ENCODE data around the gene BBS9. TPM values are rescaled to one million over a fixed set of nuclear protein-coding genes. Genes with fewer than 3 reads are reported as not detected.

Gene BBS9
- total and polyA plus RNA-seq, 7 donors, result 2.4 to 36.6 (median 30.5) TPM

DNA sequence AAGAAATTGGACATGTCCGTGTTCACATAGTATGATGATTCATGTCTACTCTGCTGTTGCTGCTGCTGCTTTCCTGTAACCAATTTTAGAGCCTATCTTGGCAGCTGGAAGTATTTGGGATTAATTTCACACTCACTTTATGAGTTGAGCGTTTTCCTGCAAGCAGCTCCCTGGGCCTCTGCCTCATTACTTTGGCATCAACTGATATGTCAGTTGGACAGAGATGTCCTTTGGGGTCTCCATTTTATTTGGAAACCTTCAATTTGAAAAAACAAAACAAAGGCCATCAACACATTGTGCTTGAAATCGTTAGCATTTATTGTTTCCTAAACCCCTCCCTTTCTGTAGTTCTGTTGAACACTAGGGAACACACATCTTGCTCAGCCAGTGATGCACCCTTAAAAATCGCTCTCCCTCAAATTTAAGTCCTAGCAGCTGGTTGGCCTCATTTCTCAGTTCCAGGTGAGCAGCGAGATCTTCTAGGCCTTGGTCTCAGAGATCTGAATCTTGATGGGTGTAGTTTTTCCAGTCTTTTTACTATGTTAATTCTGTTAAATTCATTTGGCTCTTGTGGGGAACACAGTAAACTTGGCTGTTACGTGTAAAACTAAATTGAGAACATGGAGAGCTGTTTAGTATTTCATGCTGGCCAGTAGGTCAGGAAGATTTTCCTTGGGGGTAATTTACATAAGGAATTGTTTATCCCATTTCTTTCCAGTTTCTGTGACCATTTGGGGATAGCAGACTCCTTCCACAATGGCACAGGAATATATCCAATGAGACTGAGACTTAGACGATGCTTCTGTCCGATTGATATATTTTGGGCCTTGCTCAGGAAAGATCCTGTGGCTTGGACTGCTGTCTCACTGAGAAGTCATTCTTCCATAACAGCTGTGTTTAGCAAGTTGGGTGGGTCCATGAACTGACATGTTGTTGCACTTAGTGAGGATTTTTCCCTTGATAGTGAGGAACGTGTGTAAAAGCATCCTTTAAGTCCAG lies 371.6 kb downstream of the BBS9 start:
- Histone ChIP-seq H3K9me3 (no peaks in the 10 kb centered on the region), H3K27ac (no peak overlapping the region), H3K4me1 (peaks cover 0 to 13% (median 3%) of the 10 kb centered on the region in 4 donors), H3K36me3 (no peaks in the 10 kb centered on the region), H3K27me3 (no peaks in the 10 kb centered on the region), H3K4me3 (no peak overlapping the region)
- intact Hi-C loops (cut with DNase I), result no loop called here
- DNase-seq, result no peak
- 79 to 81% methylated on average over 9 of the region's 9 CpGs for WGBS, 2 donors
- TF ChIP-seq POLR2A (IDR thresholded peaks at IDR 0.05), result no peak
- no peak for TF ChIP-seq POLR2AphosphoS5 (IDR thresholded peaks at IDR 0.05)
- no peak for TF ChIP-seq CTCF (IDR thresholded peaks at IDR 0.05)
- TF ChIP-seq EP300 (IDR thresholded peaks at IDR 0.05), result no peak

GRCh38 chr7:33503014-33503413 lies 373.6 kb downstream of the BBS9 start:
- H3K9me3 ChIP-seq, result no peaks in the 10 kb centered on the region
- H3K36me3 ChIP-seq, result no peaks in the 10 kb centered on the region
- no peaks in the 10 kb centered on the region for H3K27me3 ChIP-seq
- no peak for DNase-seq
- H3K4me3 ChIP-seq, result no peak overlapping the region
- H3K27ac ChIP-seq, result no peak overlapping the region
- intact Hi-C loops (cut with DNase I), result no loop called here
- 97% methylated on average over 9 of the region's 9 CpGs for WGBS, 2 donors
- TF ChIP-seq CTCF (IDR thresholded peaks at IDR 0.05) (no peak), EP300 (IDR thresholded peaks at IDR 0.05) (no peak), POLR2A (IDR thresholded peaks at IDR 0.05) (no peak), POLR2AphosphoS5 (IDR thresholded peaks at IDR 0.05) (no peak)
- peaks cover 0 to 13% (median 3%) of the 10 kb centered on the region in 4 donors for H3K4me1 ChIP-seq

DNA sequence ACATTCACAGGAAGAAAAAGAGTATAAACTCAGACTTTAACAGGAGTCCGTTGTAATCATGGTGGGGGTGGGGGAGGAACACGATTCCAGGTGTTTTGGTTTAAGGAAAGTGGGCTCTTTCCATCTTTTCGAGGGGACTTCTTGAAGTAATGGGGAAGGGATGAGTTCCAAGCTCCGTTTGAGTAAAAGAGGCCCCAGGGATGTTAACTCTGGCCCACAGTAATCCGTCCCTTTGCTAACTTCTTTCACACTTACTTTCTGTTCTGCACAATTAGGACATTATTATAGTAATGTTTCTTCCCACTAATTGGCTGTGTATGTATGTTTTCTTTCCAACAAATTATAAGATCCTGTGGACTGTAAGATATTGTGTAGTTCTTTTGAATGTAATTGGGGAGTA lies 374.4 kb downstream of the BBS9 start:
- Histone ChIP-seq H3K4me1 (peaks cover 0 to 13% (median 3%) of the 10 kb centered on the region in 4 donors), H3K9me3 (no peaks in the 10 kb centered on the region), H3K36me3 (no peaks in the 10 kb centered on the region), H3K4me3 (no peak overlapping the region), H3K27ac (no peak overlapping the region), H3K27me3 (no peaks in the 10 kb centered on the region)
- WGBS, 2 donors, result 78 to 81% methylated on average over 5 of the region's 5 CpGs
- DNase-seq, result no peak
- intact Hi-C loops (cut with DNase I), result no loop called here
- TF ChIP-seq CTCF (IDR thresholded peaks at IDR 0.05), result no peak
- no peak for TF ChIP-seq POLR2AphosphoS5 (IDR thresholded peaks at IDR 0.05)
- TF ChIP-seq POLR2A (IDR thresholded peaks at IDR 0.05), result no peak

DNA sequence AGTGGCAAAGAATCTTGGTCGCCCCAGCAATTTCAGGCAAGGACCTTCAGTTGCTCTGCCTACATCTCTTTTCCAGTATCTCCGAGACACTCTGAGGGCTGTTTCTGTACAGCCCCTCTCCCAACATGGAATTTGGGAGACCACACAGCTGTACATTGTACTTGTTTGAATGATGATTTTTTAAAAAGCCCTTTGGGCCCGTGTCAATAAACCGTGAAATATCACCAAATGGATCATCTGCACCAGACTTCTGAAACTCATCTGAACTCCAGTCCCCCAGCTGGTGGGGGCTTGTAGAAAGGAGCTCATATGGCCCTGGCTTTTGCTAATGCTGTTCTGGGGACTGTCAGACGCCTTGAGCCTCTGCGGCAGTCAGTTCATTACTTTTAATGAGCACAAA lies 374.9 kb downstream of the BBS9 start:
- no peak for DNase-seq
- no peaks in the 10 kb centered on the region for H3K36me3 ChIP-seq
- H3K4me1 ChIP-seq, result peaks cover 0 to 13% (median 3%) of the 10 kb centered on the region in 4 donors
- WGBS, 2 donors, result 94 to 96% methylated on average over 6 of the region's 6 CpGs
- no peaks in the 10 kb centered on the region for H3K27me3 ChIP-seq
- H3K9me3 ChIP-seq, result no peaks in the 10 kb centered on the region
- intact Hi-C loops (cut with DNase I), result no loop called here
- TF ChIP-seq CTCF (IDR thresholded peaks at IDR 0.05) (no peak), EP300 (IDR thresholded peaks at IDR 0.05) (no peak), POLR2A (IDR thresholded peaks at IDR 0.05) (no peak), POLR2AphosphoS5 (IDR thresholded peaks at IDR 0.05) (no peak)
- no peak overlapping the region for H3K4me3 ChIP-seq
- no peak overlapping the region for H3K27ac ChIP-seq
